Measurements from ENCODE around the gene CIC.

Gene CIC

DNA sequence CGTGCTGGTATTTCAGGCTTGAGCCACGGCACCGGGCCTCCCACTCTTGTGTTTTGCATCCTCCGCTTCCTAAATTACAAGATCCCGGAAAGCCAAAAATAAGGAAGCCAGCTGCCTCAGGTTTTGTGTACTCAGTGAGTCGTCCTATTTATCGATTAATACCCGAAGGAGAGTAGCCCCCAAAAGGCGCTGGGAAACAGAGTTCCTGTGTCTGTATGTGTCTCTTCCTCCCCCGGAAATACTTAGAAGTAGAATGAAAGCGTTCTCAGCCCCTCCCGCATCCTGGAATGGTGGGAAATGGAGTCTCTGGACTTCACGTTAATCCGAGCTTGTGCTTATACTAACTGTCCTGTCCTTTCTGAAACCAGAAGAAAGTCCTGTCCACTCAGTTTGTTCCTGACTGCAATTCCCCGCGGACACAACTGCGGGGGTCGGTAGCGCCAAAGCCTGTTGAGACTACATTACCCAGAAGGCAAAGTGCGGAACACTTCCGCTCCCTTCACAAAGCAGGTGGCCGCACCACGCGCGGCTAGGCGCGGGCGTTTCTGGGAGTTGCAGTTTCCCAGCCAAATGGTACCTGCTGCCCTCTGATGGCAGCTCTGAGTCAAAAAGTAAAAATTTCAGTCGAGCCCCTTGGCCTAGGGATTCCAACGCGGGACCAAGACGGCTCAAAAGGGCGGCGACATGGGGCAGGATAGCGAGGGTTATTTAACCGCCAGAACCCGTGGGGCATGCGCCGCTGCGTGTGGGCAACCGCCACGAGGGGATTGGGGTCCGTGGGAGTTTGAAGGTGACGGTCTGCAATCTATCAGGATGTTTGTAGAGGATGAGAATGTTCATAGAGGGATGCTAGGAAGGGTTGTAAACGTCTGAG, 24.5 kb upstream of the CIC start:
- peak; percentile 95 for DNase-seq

GRCh38 chr19:42245231-42245630, 23.8 kb upstream of the CIC start:
- DNase-seq, result no peak

DNA sequence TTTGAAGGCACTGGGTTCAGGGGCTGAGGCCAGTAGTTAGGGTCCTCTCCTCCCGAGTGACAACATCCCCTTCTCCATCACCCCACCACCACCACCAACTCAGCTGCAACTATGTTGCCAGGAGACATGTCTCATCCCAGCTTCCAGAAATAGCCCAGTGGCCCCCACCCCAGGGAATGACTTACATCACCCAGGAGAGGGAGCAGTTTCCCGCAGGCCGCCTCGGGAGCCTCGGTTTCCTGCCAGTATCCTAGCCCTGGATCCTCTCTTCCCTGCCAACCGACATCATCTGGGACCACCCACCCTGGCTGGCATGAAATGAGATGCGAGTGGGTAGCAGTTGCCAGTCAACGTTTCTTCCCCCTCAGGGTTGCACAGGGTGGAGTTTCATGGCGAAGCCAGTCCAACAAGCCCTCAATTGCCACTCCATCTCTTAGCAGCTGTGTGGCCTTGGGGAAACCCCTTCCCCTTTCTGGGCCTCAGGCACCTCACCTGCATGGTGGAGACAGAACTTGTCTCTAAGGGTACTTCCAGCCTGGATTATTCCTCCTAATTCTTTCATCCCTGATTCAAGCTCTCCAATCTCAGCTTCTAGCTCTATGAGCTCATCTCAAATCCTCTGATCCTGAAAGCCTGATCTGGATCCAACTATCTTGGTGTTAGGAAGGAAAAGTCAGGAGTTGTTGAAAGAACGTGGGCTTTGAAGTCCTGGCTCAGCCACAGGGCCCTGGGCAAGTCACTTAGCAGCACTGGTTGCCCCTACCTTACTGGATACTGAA, 22.7 kb upstream of the CIC start:
- peak; percentile 29 to 45 for DNase-seq

DNA sequence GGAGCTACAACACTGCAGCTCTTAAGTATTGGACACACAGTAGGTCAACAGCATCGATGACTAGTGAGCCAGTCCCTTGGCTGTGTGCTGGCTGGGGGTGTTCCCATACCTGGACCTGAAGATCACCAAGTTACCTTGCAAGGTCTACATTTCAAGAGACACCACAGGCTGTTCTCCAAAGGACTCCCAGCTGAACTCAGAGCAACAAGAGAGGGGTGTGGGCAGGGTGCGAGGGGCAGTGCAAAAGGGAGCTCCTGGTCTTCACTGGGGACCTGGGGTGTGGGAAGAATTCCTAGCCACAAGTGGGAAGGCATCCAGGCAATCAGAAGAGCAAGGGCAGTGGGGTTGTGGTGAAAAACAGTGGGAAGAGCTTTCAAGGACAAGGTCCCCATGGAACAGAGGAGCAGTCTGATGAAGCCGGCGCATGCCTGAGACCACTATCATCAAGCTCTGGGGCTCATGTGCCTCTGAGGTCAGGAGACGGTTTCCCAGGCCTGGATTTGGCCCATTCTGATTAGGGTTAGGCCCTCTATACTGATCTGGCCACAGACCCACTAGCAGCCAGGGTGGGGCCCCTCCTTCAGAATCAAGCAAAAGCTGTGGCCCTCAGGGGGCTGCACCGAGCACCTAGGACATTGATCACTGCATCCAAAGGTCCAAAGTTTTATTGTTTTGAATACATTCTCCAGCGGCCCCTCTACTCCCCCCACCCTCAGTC, 22.0 kb upstream of the CIC start:
- no peak for DNase-seq

DNA sequence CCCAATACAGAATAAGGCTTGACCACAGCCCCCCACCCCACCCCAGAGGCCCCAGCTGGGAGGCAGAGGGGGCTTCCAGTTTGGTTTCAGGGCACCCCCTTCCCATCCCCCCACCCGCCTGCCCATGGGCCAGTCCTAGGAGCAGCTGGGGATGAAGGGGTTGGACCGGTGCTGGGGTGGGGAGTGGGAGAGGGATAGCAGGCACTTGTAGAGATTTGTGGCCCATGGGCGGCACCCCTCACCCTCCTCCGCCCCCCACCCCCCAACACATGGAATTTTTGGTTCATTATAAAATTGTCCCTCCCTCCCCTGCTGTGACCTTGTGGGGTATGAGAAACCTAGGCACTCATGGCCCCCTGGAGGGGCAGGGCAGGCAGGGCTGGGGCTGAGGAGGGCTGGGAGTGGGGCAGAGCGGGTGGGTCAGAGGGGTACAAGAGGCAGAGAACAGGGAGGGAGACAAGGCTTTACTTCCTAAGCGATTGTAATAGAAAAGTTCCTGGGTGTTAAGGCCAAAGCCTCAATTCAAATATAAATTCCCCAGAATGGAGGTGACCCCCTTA, 21.3 kb upstream of the CIC start:
- DNase-seq, result no peak

- no peak for DNase-seq
These were observed 20.5 kb upstream of the CIC start for GRCh38 chr19:42248270-42249148.

GRCh38 chr19:42249149-42249750, 19.8 kb upstream of the CIC start:
- no peak for DNase-seq

- DNase-seq, result no peak
These were observed 19.3 kb upstream of the CIC start for GRCh38 chr19:42249769-42250168.

- DNase-seq, result no peak
These were observed 18.8 kb upstream of the CIC start for GRCh38 chr19:42250183-42250665.

DNA sequence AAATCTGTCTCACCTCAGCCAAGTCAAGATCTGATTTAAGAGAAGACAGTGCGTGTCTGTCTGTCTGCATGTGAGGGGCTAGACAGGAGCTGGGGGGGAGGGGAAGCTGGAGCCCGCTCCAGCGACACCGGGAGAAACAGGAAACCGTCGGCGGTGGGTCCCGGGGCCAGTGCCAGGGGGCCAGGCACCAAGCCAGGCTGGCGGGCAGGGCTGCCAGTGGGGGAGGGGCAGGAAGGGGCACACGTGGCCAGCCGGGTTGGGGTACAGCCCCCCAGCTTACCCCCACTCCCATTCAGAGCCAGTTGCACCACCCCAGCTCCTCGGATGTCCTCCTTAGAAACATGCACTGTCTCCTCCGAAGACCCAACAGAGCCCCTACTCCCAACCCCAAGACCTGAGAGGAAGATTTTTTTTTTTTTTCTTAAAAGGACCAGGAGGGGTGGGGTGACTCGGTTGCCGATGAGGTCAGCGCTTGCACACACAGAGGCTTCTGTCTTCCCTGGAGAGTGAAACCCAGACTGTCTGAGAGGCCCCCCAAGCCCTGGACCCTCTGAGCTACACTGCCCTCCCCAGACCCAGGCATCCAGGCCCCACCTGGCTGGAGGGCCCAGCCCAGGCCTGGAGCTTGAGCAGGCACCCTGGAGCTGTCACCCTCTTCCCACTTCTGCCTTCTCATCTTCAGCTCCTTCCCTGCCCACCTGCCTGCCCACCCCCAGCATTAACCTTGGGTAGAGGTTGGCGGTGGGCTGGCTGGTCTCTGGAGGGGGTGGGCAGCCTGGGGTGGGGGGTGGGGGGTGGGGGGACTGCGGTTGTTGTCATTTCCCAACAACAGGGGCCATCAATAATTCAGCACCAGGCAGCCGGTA, 18.2 kb upstream of the CIC start:
- DNase-seq, result no peak

DNA sequence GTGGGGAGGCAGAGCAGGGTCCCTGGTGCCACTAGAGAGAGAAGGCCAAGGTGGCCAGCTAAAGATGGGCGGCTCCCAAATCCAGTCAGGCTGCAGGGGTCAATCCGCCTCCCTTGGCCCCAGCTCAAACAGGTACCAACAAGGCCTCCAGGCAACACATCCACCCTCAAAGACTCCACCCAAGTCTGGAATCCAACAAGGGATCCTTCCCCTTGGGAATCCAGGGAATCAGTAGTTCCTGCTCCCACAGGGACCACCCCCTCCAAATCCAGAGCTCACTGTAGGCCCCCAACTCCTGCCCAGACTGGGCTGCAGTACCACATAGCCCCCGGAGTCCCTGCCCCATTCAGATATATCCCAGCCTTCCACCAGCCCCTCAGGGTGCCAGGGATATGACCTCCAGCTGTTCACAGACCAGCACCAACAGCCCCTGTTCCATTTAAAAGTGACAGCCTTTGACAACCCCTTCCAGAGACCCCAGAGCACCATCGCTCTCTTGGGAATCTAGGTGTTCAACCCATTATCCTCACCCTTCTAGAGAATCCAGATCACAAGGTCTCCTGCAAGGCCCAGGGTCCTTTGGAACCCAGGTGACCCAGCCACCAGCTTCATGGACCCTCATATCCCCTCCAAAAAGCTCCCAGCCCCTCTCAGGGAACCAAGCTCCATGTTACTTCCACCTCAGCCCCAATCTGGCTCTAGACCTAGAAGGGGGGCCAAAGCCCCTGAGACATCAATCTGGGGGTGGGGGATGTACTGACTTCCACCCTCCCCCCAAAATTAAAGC, 17.3 kb upstream of the CIC start:
- DNase-seq, result no peak

- DNase-seq, result no peak
These were observed 16.4 kb upstream of the CIC start for GRCh38 chr19:42252365-42253244.

GRCh38 chr19:42253245-42254088, 15.6 kb upstream of the CIC start:
- DNase-seq, result peak in 1 of 2 experiments; percentile 28

DNA sequence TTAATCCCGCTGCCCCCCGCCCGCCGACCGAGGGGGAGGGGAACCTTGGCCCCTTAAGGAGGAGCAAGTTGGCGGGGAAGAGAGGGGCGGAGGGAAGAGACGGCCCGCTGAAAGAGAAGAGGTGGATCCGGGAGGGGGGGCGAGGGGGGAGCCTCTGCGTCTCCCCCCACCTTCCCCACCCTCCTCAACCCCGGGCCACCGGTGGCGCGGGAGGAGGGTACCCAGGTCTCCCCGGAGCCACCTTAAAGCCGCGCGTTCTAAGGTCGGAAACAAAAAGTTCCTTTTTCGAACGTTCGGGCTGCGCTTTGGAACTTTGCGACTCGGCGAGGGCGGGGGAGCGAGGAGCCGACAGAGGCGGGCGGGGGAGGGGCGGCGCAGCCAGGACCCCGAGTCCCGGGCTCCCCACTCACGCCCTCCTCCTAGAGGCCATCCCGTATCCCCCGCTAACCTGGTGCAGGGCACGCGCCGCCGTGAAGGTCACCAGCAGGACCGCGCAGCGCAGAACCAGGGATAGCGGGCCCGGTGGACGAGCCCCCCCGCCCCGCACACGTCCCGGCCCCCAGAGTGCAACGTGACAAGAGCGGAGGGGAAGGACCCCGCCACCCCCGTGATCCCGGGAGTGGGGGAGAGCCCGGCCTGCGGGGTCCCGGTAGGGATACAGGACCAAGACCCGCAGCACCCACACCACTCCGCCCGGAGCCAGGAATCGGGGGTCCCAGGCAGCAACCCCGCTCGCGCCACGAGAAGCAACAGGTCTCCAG, 14.8 kb upstream of the CIC start:
- peak in 1 of 2 experiments; percentile 45 for DNase-seq

DNA sequence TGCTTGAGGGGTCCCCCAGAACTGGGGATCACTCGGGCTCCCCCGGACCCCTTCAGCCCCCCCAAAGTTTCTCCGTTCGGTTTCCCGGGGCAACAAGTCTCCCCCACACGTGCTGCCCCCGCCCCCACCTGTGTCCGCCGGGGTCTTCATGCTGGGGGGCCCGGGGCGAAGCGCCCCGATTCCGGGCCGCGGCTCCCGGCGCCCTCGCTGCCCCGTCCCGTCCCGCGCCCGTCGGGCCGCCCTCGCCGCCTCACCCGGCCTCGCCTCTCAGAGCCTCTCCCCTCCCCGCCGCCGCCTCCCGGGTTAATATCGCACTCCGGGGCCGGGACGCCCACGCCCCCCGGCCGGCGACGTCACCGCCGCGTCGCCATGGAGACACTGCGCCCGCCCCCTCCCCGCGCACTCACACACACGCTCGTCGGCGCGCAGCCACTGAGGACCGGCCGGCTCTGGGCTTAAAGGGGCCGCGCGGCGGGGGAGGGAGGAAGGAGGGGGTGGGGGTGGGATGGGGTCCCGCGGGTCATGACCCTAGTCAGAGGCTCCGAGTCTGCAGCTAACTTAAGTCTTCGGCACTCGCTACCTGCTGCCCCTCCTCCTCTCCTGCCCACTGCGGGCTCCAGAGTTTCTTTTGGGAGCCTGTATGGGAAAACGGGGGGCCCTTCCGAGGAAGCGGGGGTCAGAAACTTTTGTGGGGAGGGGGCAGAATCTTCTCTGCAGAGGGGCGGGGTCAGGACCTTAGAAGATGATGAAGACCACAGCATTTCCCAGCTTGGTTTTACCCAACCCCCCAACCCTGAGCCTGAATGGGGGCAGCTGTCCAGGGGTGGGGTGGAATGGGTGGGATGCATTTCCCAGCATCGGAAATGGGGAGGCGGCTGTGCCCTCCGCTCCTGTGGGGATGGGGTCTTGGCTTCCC, 13.9 kb upstream of the CIC start, which contains the start of gene ERF:
TSS of gene ERF (minus strand) at position 279 of the 916 bp plus-strand sequence. CDS start at position 150, 129 bp downstream.
- DNase-seq, result peak; percentile 88 to 94
